Sigmoid colon (tissue), 4 donors: ENCODE measurements around the gene ZCCHC14.

Experiments
- CTCF ChIP-seq, 4 experiments: fragments of 450-650 bp in 3 of 4; fragments of 200-600 bp in 1 of 4; IDR thresholded peaks; one replicate each; pipeline ENCODE4 v1.5.1; 2016 to 2019; ENCODE audit warnings: antibody characterized with exemption in 4 of 4, mild to moderate bottlenecking in 3 of 4, moderate library complexity in 2 of 4
- EP300 ChIP-seq, 4 donors: sonication (generic); formaldehyde crosslinking; IDR thresholded peaks; one replicate each; pipeline ENCODE4 v1.6.1; 2017; ENCODE audit warnings: antibody characterized with exemption in 4 of 4
- POLR2A ChIP-seq, 2 donors: fragments of 450-650 bp; IDR thresholded peaks; one replicate each; pipeline ENCODE4 v1.6.1; 2016; ENCODE audit warnings: antibody characterized with exemption in 2 of 2, mild to moderate bottlenecking in 2 of 2, moderate library complexity in 2 of 2
- POLR2AphosphoS5 ChIP-seq, 4 donors: sonication (generic); formaldehyde crosslinking; IDR thresholded peaks; one replicate each; pipeline ENCODE4 v1.6.1; 2017; ENCODE audit warnings: antibody characterized with exemption in 4 of 4

- TF ChIP-seq POLR2AphosphoS5 (IDR thresholded peaks at IDR 0.05) (no peak), POLR2A (IDR thresholded peaks at IDR 0.05) (no peak), CTCF (IDR thresholded peaks at IDR 0.05) (no peak), EP300 (IDR thresholded peaks at IDR 0.05) (no peak)
These were observed 77.4 kb downstream of the ZCCHC14 start for GRCh38 chr16:87415441-87415840.
